ENCODE results near the gene CCL20.
"Not testable (repeated sequence)": the region's sequence is repeated elsewhere in the genome, so short reads cannot be mapped to it uniquely, and the experiment has no call there.

Gene CCL20

GRCh38 chr2:227782804-227783203 is 30.8 kb upstream of the CCL20 start:
- Histone ChIP-seq H3K9me3 (ENCODE audit: control insufficient read depth in 2 of 2, low read length in 2 of 2) (no peaks in the 10 kb centered on the region), H3K9ac (ENCODE audit: low read length in 2 of 2) (no peak overlapping the region), H3K4me1 (ENCODE audit: control insufficient read depth, insufficient read depth, low read length) (no peaks in the 10 kb centered on the region), H3K27me3 (ENCODE audit: control insufficient read depth in 1 of 2, insufficient read depth in 2 of 2, low read length in 2 of 2) (peaks cover 0 to 2% of the 10 kb centered on the region in 2 donors), H3K4me3 (ENCODE audit: low read length in 2 of 2) (no peak overlapping the region), H3K36me3 (ENCODE audit: control insufficient read depth in 2 of 2, insufficient read depth in 2 of 2, low read length in 2 of 2) (no peaks in the 10 kb centered on the region), H3K27ac (ENCODE audit: low read length) (no peak overlapping the region)

GRCh38 chr2:227783404-227784138 is 30.1 kb upstream of the CCL20 start:
- Histone ChIP-seq H3K27me3 (ENCODE audit: control insufficient read depth in 1 of 2, insufficient read depth in 2 of 2, low read length in 2 of 2) (peaks cover 0 to 2% of the 10 kb centered on the region in 2 donors), H3K9me3 (ENCODE audit: control insufficient read depth in 2 of 2, low read length in 2 of 2) (no peaks in the 10 kb centered on the region), H3K4me1 (ENCODE audit: control insufficient read depth, insufficient read depth, low read length) (no peaks in the 10 kb centered on the region), H3K36me3 (ENCODE audit: control insufficient read depth in 2 of 2, insufficient read depth in 2 of 2, low read length in 2 of 2) (no peaks in the 10 kb centered on the region), H3K27ac (ENCODE audit: low read length) (no peak overlapping the region), H3K9ac (ENCODE audit: low read length in 2 of 2) (no peak overlapping the region), H3K4me3 (ENCODE audit: low read length in 2 of 2) (no peak overlapping the region)

GRCh38 chr2:227785293-227785692 is 28.3 kb upstream of the CCL20 start:
- Histone ChIP-seq H3K9me3 (ENCODE audit: control insufficient read depth in 2 of 2, low read length in 2 of 2) (no peaks in the 10 kb centered on the region), H3K27ac (ENCODE audit: low read length) (no peak overlapping the region), H3K4me3 (ENCODE audit: low read length in 2 of 2) (no peak overlapping the region), H3K4me1 (ENCODE audit: control insufficient read depth, insufficient read depth, low read length) (no peaks in the 10 kb centered on the region), H3K27me3 (ENCODE audit: control insufficient read depth in 1 of 2, insufficient read depth in 2 of 2, low read length in 2 of 2) (peaks cover 0 to 2% of the 10 kb centered on the region in 2 donors), H3K36me3 (ENCODE audit: control insufficient read depth in 2 of 2, insufficient read depth in 2 of 2, low read length in 2 of 2) (no peaks in the 10 kb centered on the region), H3K9ac (ENCODE audit: low read length in 2 of 2) (no peak overlapping the region)

GRCh38 chr2:227788561-227789018 is 25.1 kb upstream of the CCL20 start:
- Histone ChIP-seq H3K36me3 (ENCODE audit: control insufficient read depth in 2 of 2, insufficient read depth in 2 of 2, low read length in 2 of 2) (no peaks in the 10 kb centered on the region), H3K4me3 (ENCODE audit: low read length in 2 of 2) (no peak overlapping the region), H3K9me3 (ENCODE audit: control insufficient read depth in 2 of 2, low read length in 2 of 2) (no peaks in the 10 kb centered on the region), H3K9ac (ENCODE audit: low read length in 2 of 2) (no peak overlapping the region), H3K27ac (ENCODE audit: low read length) (no peak overlapping the region), H3K4me1 (ENCODE audit: control insufficient read depth, insufficient read depth, low read length) (no peaks in the 10 kb centered on the region), H3K27me3 (ENCODE audit: control insufficient read depth in 1 of 2, insufficient read depth in 2 of 2, low read length in 2 of 2) (peaks cover 0 to 2% of the 10 kb centered on the region in 2 donors)

GRCh38 chr2:227789803-227790202 is 23.8 kb upstream of the CCL20 start:
- no peak overlapping the region for H3K9ac ChIP-seq (ENCODE audit: low read length in 2 of 2)
- H3K4me1 ChIP-seq (ENCODE audit: control insufficient read depth, insufficient read depth, low read length), result no peaks in the 10 kb centered on the region
- H3K4me3 ChIP-seq (ENCODE audit: low read length in 2 of 2), result no peak overlapping the region
- H3K9me3 ChIP-seq (ENCODE audit: control insufficient read depth in 2 of 2, low read length in 2 of 2), result no peaks in the 10 kb centered on the region
- no peaks in the 10 kb centered on the region for H3K36me3 ChIP-seq (ENCODE audit: control insufficient read depth in 2 of 2, insufficient read depth in 2 of 2, low read length in 2 of 2)
- no peak overlapping the region for H3K27ac ChIP-seq (ENCODE audit: low read length)
- peaks cover 0 to 2% of the 10 kb centered on the region in 2 donors for H3K27me3 ChIP-seq (ENCODE audit: control insufficient read depth in 1 of 2, insufficient read depth in 2 of 2, low read length in 2 of 2)

- Histone ChIP-seq H3K4me3 (ENCODE audit: low read length in 2 of 2) (no peak overlapping the region), H3K27me3 (ENCODE audit: control insufficient read depth in 1 of 2, insufficient read depth in 2 of 2, low read length in 2 of 2) (no peaks in the 10 kb centered on the region), H3K36me3 (ENCODE audit: control insufficient read depth in 2 of 2, insufficient read depth in 2 of 2, low read length in 2 of 2) (no peaks in the 10 kb centered on the region), H3K9me3 (ENCODE audit: control insufficient read depth in 2 of 2, low read length in 2 of 2) (no peaks in the 10 kb centered on the region), H3K27ac (ENCODE audit: low read length) (no peak overlapping the region), H3K9ac (ENCODE audit: low read length in 2 of 2) (no peak overlapping the region), H3K4me1 (ENCODE audit: control insufficient read depth, insufficient read depth, low read length) (no peaks in the 10 kb centered on the region)
Observed at GRCh38 chr2:227793148-227793712, 20.4 kb upstream of the CCL20 start.

GRCh38 chr2:227796045-227796711 is 17.5 kb upstream of the CCL20 start:
- Histone ChIP-seq H3K4me3 (ENCODE audit: low read length in 2 of 2) (no peak overlapping the region), H3K27me3 (ENCODE audit: control insufficient read depth in 1 of 2, insufficient read depth in 2 of 2, low read length in 2 of 2) (no peaks in the 10 kb centered on the region), H3K9ac (ENCODE audit: low read length in 2 of 2) (no peak overlapping the region), H3K36me3 (ENCODE audit: control insufficient read depth in 2 of 2, insufficient read depth in 2 of 2, low read length in 2 of 2) (no peaks in the 10 kb centered on the region), H3K4me1 (ENCODE audit: control insufficient read depth, insufficient read depth, low read length) (no peaks in the 10 kb centered on the region), H3K27ac (ENCODE audit: low read length) (no peak overlapping the region), H3K9me3 (ENCODE audit: control insufficient read depth in 2 of 2, low read length in 2 of 2) (no peaks in the 10 kb centered on the region)

GRCh38 chr2:227796768-227797167 is 16.9 kb upstream of the CCL20 start:
- H3K27me3 ChIP-seq (ENCODE audit: control insufficient read depth in 1 of 2, insufficient read depth in 2 of 2, low read length in 2 of 2); H3K9ac ChIP-seq (ENCODE audit: low read length in 2 of 2); H3K4me1 ChIP-seq (ENCODE audit: control insufficient read depth, insufficient read depth, low read length); H3K4me3 ChIP-seq (ENCODE audit: low read length in 2 of 2); H3K9me3 ChIP-seq (ENCODE audit: control insufficient read depth in 2 of 2, low read length in 2 of 2); H3K36me3 ChIP-seq (ENCODE audit: control insufficient read depth in 2 of 2, insufficient read depth in 2 of 2, low read length in 2 of 2); H3K27ac ChIP-seq (ENCODE audit: low read length): not testable (repeated sequence)

GRCh38 chr2:227799202-227799601 is 14.4 kb upstream of the CCL20 start:
- Histone ChIP-seq H3K9ac (ENCODE audit: low read length in 2 of 2) (no peak overlapping the region), H3K27ac (ENCODE audit: low read length) (no peak overlapping the region), H3K9me3 (ENCODE audit: control insufficient read depth in 2 of 2, low read length in 2 of 2) (no peaks in the 10 kb centered on the region), H3K36me3 (ENCODE audit: control insufficient read depth in 2 of 2, insufficient read depth in 2 of 2, low read length in 2 of 2) (no peaks in the 10 kb centered on the region), H3K4me3 (ENCODE audit: low read length in 2 of 2) (no peak overlapping the region), H3K27me3 (ENCODE audit: control insufficient read depth in 1 of 2, insufficient read depth in 2 of 2, low read length in 2 of 2) (no peaks in the 10 kb centered on the region), H3K4me1 (ENCODE audit: control insufficient read depth, insufficient read depth, low read length) (no peaks in the 10 kb centered on the region)

- Histone ChIP-seq H3K27ac (ENCODE audit: low read length) (no peak overlapping the region), H3K27me3 (ENCODE audit: control insufficient read depth in 1 of 2, insufficient read depth in 2 of 2, low read length in 2 of 2) (no peaks in the 10 kb centered on the region), H3K4me1 (ENCODE audit: control insufficient read depth, insufficient read depth, low read length) (no peaks in the 10 kb centered on the region), H3K9ac (ENCODE audit: low read length in 2 of 2) (no peak overlapping the region), H3K9me3 (ENCODE audit: control insufficient read depth in 2 of 2, low read length in 2 of 2) (no peaks in the 10 kb centered on the region), H3K36me3 (ENCODE audit: control insufficient read depth in 2 of 2, insufficient read depth in 2 of 2, low read length in 2 of 2) (no peaks in the 10 kb centered on the region), H3K4me3 (ENCODE audit: low read length in 2 of 2) (no peak overlapping the region)
Observed at GRCh38 chr2:227802882-227803281, 10.8 kb upstream of the CCL20 start.

GRCh38 chr2:227804975-227805374 is 8.7 kb upstream of the CCL20 start:
- no peaks in the 10 kb centered on the region for H3K27me3 ChIP-seq (ENCODE audit: control insufficient read depth in 1 of 2, insufficient read depth in 2 of 2, low read length in 2 of 2)
- no peaks in the 10 kb centered on the region for H3K4me1 ChIP-seq (ENCODE audit: control insufficient read depth, insufficient read depth, low read length)
- no peak overlapping the region for H3K4me3 ChIP-seq (ENCODE audit: low read length in 2 of 2)
- no peak overlapping the region for H3K9ac ChIP-seq (ENCODE audit: low read length in 2 of 2)
- no peaks in the 10 kb centered on the region for H3K9me3 ChIP-seq (ENCODE audit: control insufficient read depth in 2 of 2, low read length in 2 of 2)
- no peaks in the 10 kb centered on the region for H3K36me3 ChIP-seq (ENCODE audit: control insufficient read depth in 2 of 2, insufficient read depth in 2 of 2, low read length in 2 of 2)
- no peak overlapping the region for H3K27ac ChIP-seq (ENCODE audit: low read length)

Measured in stomach smooth muscle (tissue), 2 donors.